ENCODE measurements around the gene OR4M1. TPM values are rescaled to one million over a fixed set of nuclear protein-coding genes. Genes with fewer than 3 reads are reported as not detected.
"Not testable (repeated sequence)": the region's sequence is repeated elsewhere in the genome, so short reads cannot be mapped to it uniquely, and the experiment has no call there.

The OR4M1 gene
- total RNA-seq (ENCODE audit: unreplicated experiment), result not detected
- long read RNA-seq, result 0 reads

GRCh38 chr14:19773204-19773603, at the start of gene OR4M1:
TSS of gene OR4M1 (plus strand) at chr14:19773504. CDS start at chr14:19780323, 6,819 bp downstream.
- not testable (repeated sequence) for H3K27me3 Mint-ChIP-seq (ENCODE audit: unreplicated experiment); H3K36me3 Mint-ChIP-seq (ENCODE audit: unreplicated experiment); H3K4me1 Mint-ChIP-seq (ENCODE audit: low read depth, unreplicated experiment); H3K27ac Mint-ChIP-seq (ENCODE audit: unreplicated experiment); H3K4me3 Mint-ChIP-seq (ENCODE audit: unreplicated experiment); DNase-seq
- peaks cover 24% of the 10 kb centered on the region for H3K9me3 Mint-ChIP-seq (ENCODE audit: unreplicated experiment)

GRCh38 chr14:19729359-19729758, 43.9 kb upstream of the OR4M1 start:
- Mint-ChIP-seq H3K4me3 (ENCODE audit: unreplicated experiment) (no peak overlapping the region), H3K27me3 (ENCODE audit: unreplicated experiment) (no peaks in the 10 kb centered on the region), H3K36me3 (ENCODE audit: unreplicated experiment) (peaks cover 6% of the 10 kb centered on the region), H3K27ac (ENCODE audit: unreplicated experiment) (no peak overlapping the region), H3K4me1 (ENCODE audit: low read depth, unreplicated experiment) (no peaks in the 10 kb centered on the region), H3K9me3 (ENCODE audit: unreplicated experiment) (peaks cover 11% of the 10 kb centered on the region)
- no peak for TF ChIP-seq CTCF (IDR thresholded peaks at IDR 0.05; ENCODE audit: partially characterized antibody, unreplicated experiment)
- no peak for DNase-seq

GRCh38 chr14:19729763-19730162, 43.5 kb upstream of the OR4M1 start:
- Mint-ChIP-seq H3K9me3 (ENCODE audit: unreplicated experiment) (peaks cover 11% of the 10 kb centered on the region), H3K4me1 (ENCODE audit: low read depth, unreplicated experiment) (no peaks in the 10 kb centered on the region), H3K27me3 (ENCODE audit: unreplicated experiment) (no peaks in the 10 kb centered on the region), H3K36me3 (ENCODE audit: unreplicated experiment) (peaks cover 6% of the 10 kb centered on the region), H3K4me3 (ENCODE audit: unreplicated experiment) (no peak overlapping the region), H3K27ac (ENCODE audit: unreplicated experiment) (no peak overlapping the region)
- TF ChIP-seq CTCF (IDR thresholded peaks at IDR 0.05; ENCODE audit: partially characterized antibody, unreplicated experiment), result no peak
- DNase-seq, result no peak

- H3K4me3 Mint-ChIP-seq (ENCODE audit: unreplicated experiment); DNase-seq; H3K27me3 Mint-ChIP-seq (ENCODE audit: unreplicated experiment); H3K4me1 Mint-ChIP-seq (ENCODE audit: low read depth, unreplicated experiment); H3K27ac Mint-ChIP-seq (ENCODE audit: unreplicated experiment); H3K36me3 Mint-ChIP-seq (ENCODE audit: unreplicated experiment); H3K9me3 Mint-ChIP-seq (ENCODE audit: unreplicated experiment): not testable (repeated sequence)
These were observed 39.4 kb upstream of the OR4M1 start for GRCh38 chr14:19733893-19734292.

GRCh38 chr14:19743256-19743655, 30.0 kb upstream of the OR4M1 start, which contains the start of gene OR4Q3:
TSS of gene OR4Q3 (plus strand) at chr14:19743571.
- Mint-ChIP-seq H3K27ac (ENCODE audit: unreplicated experiment) (no peak within 1 kb of the TSS), H3K27me3 (ENCODE audit: unreplicated experiment) (no peaks in the 10 kb centered on the region), H3K4me1 (ENCODE audit: low read depth, unreplicated experiment) (no peaks in the 10 kb centered on the region), H3K4me3 (ENCODE audit: unreplicated experiment) (no peak within 1 kb of the TSS), H3K36me3 (ENCODE audit: unreplicated experiment) (no peaks in the 10 kb centered on the region), H3K9me3 (ENCODE audit: unreplicated experiment) (peaks cover 5% of the 10 kb centered on the region)
- TF ChIP-seq CTCF (IDR thresholded peaks at IDR 0.05; ENCODE audit: partially characterized antibody, unreplicated experiment), result no peak
- DNase-seq, result no peak

- not testable (repeated sequence) for H3K4me3 Mint-ChIP-seq (ENCODE audit: unreplicated experiment); H3K9me3 Mint-ChIP-seq (ENCODE audit: unreplicated experiment); H3K27me3 Mint-ChIP-seq (ENCODE audit: unreplicated experiment); DNase-seq; H3K27ac Mint-ChIP-seq (ENCODE audit: unreplicated experiment); H3K4me1 Mint-ChIP-seq (ENCODE audit: low read depth, unreplicated experiment); H3K36me3 Mint-ChIP-seq (ENCODE audit: unreplicated experiment)
These were observed 21.0 kb upstream of the OR4M1 start for GRCh38 chr14:19752316-19752715.

Measured in glutamatergic neuron (in vitro differentiated cells).